Erythroblast (primary cell): Measurements from ENCODE around the gene ARHGEF39.

Source experiments
- GATA1 ChIP-seq: IDR thresholded peaks from 2 replicates; pipeline ENCODE4 v1.6.1; 2011; ENCODE audit warnings: low read depth, mild to moderate bottlenecking, control low read depth, low read length, moderate library complexity
- POLR2A ChIP-seq: IDR thresholded peaks from 2 replicates; pipeline ENCODE4 v1.6.1; 2011; ENCODE audit warnings: mild to moderate bottlenecking, low read length

- TF ChIP-seq POLR2A: no peak
- TF ChIP-seq GATA1: no peak
Observed at GRCh38 chr9:35695943-35696401, 31.0 kb upstream of the ARHGEF39 start.
